ENCODE measurements around the gene KCNMB3.

KCNMB3 gene

GRCh38 chr3:179250803-179251476 lies at the start of gene KCNMB3:
Gene KCNMB3, minus strand, starts transcription at chr3:179251114. Its CDS starts 124 bp downstream, at chr3:179250990.
- Histone ChIP-seq H3K36me3 (ENCODE audit: insufficient read depth, low read length) (no peaks in the 10 kb centered on the region), H3K4me3 (no peak within 1 kb of the TSS), H3K9ac (ENCODE audit: insufficient read length) (no peak within 1 kb of the TSS), H3K27ac (no peak within 1 kb of the TSS), H3K9me3 (ENCODE audit: low read depth, low read length) (no peaks in the 10 kb centered on the region)
- TF ChIP-seq FOXP2 (optimal IDR thresholded peaks at IDR 0.05; ENCODE audit: control extremely low read depth, extremely low read length, insufficient read depth), result no peak
- no peak for TF ChIP-seq EZH2 (IDR thresholded peaks at IDR 0.05)
- TF ChIP-seq POLR2AphosphoS5 (IDR thresholded peaks at IDR 0.05; ENCODE audit: borderline replicate concordance, low read depth, low read length), result no peak
- no peak for DNase-seq (ENCODE audit: low read depth, low spot score)

GRCh38 chr3:179299999-179300613 lies 49.2 kb upstream of the KCNMB3 start:
- H3K36me3 ChIP-seq (ENCODE audit: insufficient read depth, low read length), result no peaks in the 10 kb centered on the region
- no peak overlapping the region for H3K27ac ChIP-seq
- no peak overlapping the region for H3K9ac ChIP-seq (ENCODE audit: insufficient read length)
- no peaks in the 10 kb centered on the region for H3K9me3 ChIP-seq (ENCODE audit: low read depth, low read length)
- DNase-seq (ENCODE audit: low read depth, low spot score), result no peak
- TF ChIP-seq FOXP2 (optimal IDR thresholded peaks at IDR 0.05; ENCODE audit: control extremely low read depth, extremely low read length, insufficient read depth) (no peak), POLR2AphosphoS5 (IDR thresholded peaks at IDR 0.05; ENCODE audit: borderline replicate concordance, low read depth, low read length) (no peak), EZH2 (IDR thresholded peaks at IDR 0.05) (no peak)
- no peak overlapping the region for H3K4me3 ChIP-seq

DNA sequence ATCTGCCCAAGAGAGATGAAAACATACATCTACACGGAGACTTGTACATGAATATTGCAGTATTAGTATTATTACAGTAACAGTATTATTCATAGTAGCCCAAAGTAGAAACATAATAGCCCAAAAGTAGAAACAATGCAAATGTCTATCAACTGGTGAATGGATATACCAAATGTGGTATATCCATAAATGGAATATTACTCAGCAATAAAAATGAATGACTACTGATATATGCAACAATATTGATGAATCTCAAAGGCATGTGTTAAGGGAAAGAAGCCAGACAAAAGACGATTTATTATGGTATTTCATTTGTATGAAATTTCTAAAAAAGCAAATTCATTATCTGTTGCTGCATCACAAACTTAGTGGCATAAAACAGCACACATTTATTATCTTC lies 48.4 kb upstream of the KCNMB3 start:
- H3K9ac ChIP-seq (ENCODE audit: insufficient read length), result no peak overlapping the region
- H3K4me3 ChIP-seq, result no peak overlapping the region
- TF ChIP-seq EZH2 (IDR thresholded peaks at IDR 0.05), result no peak
- no peak for TF ChIP-seq FOXP2 (optimal IDR thresholded peaks at IDR 0.05; ENCODE audit: control extremely low read depth, extremely low read length, insufficient read depth)
- H3K36me3 ChIP-seq (ENCODE audit: insufficient read depth, low read length), result no peaks in the 10 kb centered on the region
- no peak overlapping the region for H3K27ac ChIP-seq
- no peaks in the 10 kb centered on the region for H3K9me3 ChIP-seq (ENCODE audit: low read depth, low read length)
- DNase-seq (ENCODE audit: low read depth, low spot score), result no peak

DNA sequence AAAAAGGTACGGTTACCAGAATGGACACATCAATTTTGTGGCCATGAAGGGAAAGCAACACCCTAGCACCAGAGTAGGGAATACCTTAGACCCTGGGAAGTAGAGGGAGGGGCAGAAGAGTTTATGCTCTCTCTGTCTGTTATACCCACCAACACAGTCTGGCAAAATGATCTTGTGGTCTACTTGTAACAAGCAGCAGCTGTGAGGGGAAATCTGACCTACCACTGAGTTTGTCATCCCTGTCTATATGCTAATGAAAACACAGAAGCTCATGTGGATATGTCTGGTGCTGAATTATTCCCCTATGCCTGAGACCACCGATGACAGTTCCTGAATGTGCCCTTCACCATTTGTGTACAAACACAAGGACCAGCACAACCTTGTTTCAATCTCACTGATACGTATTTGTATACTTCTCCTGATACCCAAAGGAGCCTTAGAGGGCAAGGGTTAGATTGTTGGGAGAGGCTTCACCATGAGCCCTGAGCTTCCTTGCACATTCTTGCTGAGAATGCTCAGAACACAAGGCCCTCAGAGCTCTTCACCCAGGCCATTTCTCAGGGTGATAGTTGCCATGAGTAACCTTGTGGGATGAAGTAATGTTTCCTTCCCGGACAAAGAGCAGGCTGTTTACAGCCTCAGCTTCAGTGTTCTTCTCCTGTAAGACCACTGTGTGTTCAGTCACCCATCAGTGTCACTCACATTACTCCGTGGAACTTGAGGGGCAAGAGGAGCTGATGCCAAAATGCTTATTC lies 47.2 kb upstream of the KCNMB3 start:
- DNase-seq (ENCODE audit: low read depth, low spot score), result no peak
- no peaks in the 10 kb centered on the region for H3K36me3 ChIP-seq (ENCODE audit: insufficient read depth, low read length)
- H3K27ac ChIP-seq, result no peak overlapping the region
- no peak overlapping the region for H3K4me3 ChIP-seq
- H3K9me3 ChIP-seq (ENCODE audit: low read depth, low read length), result no peaks in the 10 kb centered on the region
- TF ChIP-seq POLR2AphosphoS5 (IDR thresholded peaks at IDR 0.05; ENCODE audit: borderline replicate concordance, low read depth, low read length), result no peak
- no peak for TF ChIP-seq EZH2 (IDR thresholded peaks at IDR 0.05)
- TF ChIP-seq FOXP2 (optimal IDR thresholded peaks at IDR 0.05; ENCODE audit: control extremely low read depth, extremely low read length, insufficient read depth), result no peak
- no peak overlapping the region for H3K9ac ChIP-seq (ENCODE audit: insufficient read length)

GRCh38 chr3:179292450-179292849 lies 41.5 kb upstream of the KCNMB3 start:
- Histone ChIP-seq H3K9ac (ENCODE audit: insufficient read length) (no peak overlapping the region), H3K9me3 (ENCODE audit: low read depth, low read length) (no peaks in the 10 kb centered on the region), H3K27ac (no peak overlapping the region), H3K4me3 (no peak overlapping the region), H3K36me3 (ENCODE audit: insufficient read depth, low read length) (no peaks in the 10 kb centered on the region)
- no peak for DNase-seq (ENCODE audit: low read depth, low spot score)
- TF ChIP-seq FOXP2 (optimal IDR thresholded peaks at IDR 0.05; ENCODE audit: control extremely low read depth, extremely low read length, insufficient read depth) (no peak), EZH2 (IDR thresholded peaks at IDR 0.05) (no peak), POLR2AphosphoS5 (IDR thresholded peaks at IDR 0.05; ENCODE audit: borderline replicate concordance, low read depth, low read length) (no peak)

- no peak overlapping the region for H3K27ac ChIP-seq
- no peak for TF ChIP-seq POLR2AphosphoS5 (IDR thresholded peaks at IDR 0.05; ENCODE audit: borderline replicate concordance, low read depth, low read length)
- TF ChIP-seq EZH2 (IDR thresholded peaks at IDR 0.05), result no peak
- TF ChIP-seq FOXP2 (optimal IDR thresholded peaks at IDR 0.05; ENCODE audit: control extremely low read depth, extremely low read length, insufficient read depth), result no peak
These were observed 38.4 kb upstream of the KCNMB3 start for GRCh38 chr3:179289295-179289694.

GRCh38 chr3:179288845-179289244 lies 37.9 kb upstream of the KCNMB3 start:
- no peak overlapping the region for H3K27ac ChIP-seq
- H3K9me3 ChIP-seq (ENCODE audit: low read depth, low read length), result no peaks in the 10 kb centered on the region
- no peak overlapping the region for H3K4me3 ChIP-seq
- no peak overlapping the region for H3K9ac ChIP-seq (ENCODE audit: insufficient read length)
- no peak for TF ChIP-seq FOXP2 (optimal IDR thresholded peaks at IDR 0.05; ENCODE audit: control extremely low read depth, extremely low read length, insufficient read depth)
- no peak for TF ChIP-seq EZH2 (IDR thresholded peaks at IDR 0.05)
- TF ChIP-seq POLR2AphosphoS5 (IDR thresholded peaks at IDR 0.05; ENCODE audit: borderline replicate concordance, low read depth, low read length), result no peak
- DNase-seq (ENCODE audit: low read depth, low spot score), result no peak
- H3K36me3 ChIP-seq (ENCODE audit: insufficient read depth, low read length), result no peaks in the 10 kb centered on the region

More at GRCh38 chr3:179289295-179289694, 38.4 kb upstream of the KCNMB3 start:
- Histone ChIP-seq H3K9me3 (ENCODE audit: low read depth, low read length) (no peaks in the 10 kb centered on the region), H3K36me3 (ENCODE audit: insufficient read depth, low read length) (no peaks in the 10 kb centered on the region), H3K4me3 (no peak overlapping the region), H3K9ac (ENCODE audit: insufficient read length) (no peak overlapping the region)
- DNase-seq (ENCODE audit: low read depth, low spot score), result no peak

GRCh38 chr3:179286331-179286730 lies 35.4 kb upstream of the KCNMB3 start:
- H3K9ac ChIP-seq (ENCODE audit: insufficient read length), result no peak overlapping the region
- TF ChIP-seq FOXP2 (optimal IDR thresholded peaks at IDR 0.05; ENCODE audit: control extremely low read depth, extremely low read length, insufficient read depth), result no peak
- TF ChIP-seq EZH2 (IDR thresholded peaks at IDR 0.05), result no peak
- no peak overlapping the region for H3K4me3 ChIP-seq

More at GRCh38 chr3:179286331-179286730, 35.4 kb upstream of the KCNMB3 start:
- Histone ChIP-seq H3K27ac (no peak overlapping the region), H3K36me3 (ENCODE audit: insufficient read depth, low read length) (no peaks in the 10 kb centered on the region), H3K9me3 (ENCODE audit: low read depth, low read length) (no peaks in the 10 kb centered on the region)
- no peak for DNase-seq (ENCODE audit: low read depth, low spot score)

Data from SK-N-MC (cell line).